Cerebellar nuclear complex (tissue), 1 donor: ENCODE measurements around the gene TNNI3K.

ENCODE experiments used
- DNase-seq, 2 experiments: peaks; one replicate each; lab custom pipeline; 2025; lab: John Stamatoyannopoulos, UW

The TNNI3K gene

DNA sequence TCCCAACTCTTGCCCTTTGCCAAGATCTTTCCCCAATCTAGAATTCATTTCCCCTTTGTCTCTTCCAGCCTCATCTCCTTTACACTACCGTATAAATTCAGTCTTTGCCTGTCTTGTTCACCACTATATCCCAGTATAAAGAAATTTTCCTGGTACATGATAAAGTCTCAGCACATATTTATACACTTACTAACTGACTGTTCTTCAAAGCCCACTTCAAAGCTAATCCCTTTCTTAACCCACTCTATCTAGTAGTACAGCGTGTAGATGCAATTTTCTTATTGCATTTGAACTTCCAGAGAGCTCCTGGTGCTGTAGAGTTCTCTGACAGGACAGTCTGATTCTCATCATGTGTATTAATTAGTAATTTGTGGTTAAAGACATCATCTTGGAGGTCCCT, 199.1 kb downstream of the TNNI3K start:
- DNase-seq = no peak

GRCh38 chr1:74436078-74436477, 200.9 kb downstream of the TNNI3K start:
- no peak for DNase-seq

- no peak for DNase-seq
Observed at GRCh38 chr1:74437035-74437434, 201.8 kb downstream of the TNNI3K start.

GRCh38 chr1:74452035-74452434, 216.8 kb downstream of the TNNI3K start:
- DNase-seq = no peak

DNA sequence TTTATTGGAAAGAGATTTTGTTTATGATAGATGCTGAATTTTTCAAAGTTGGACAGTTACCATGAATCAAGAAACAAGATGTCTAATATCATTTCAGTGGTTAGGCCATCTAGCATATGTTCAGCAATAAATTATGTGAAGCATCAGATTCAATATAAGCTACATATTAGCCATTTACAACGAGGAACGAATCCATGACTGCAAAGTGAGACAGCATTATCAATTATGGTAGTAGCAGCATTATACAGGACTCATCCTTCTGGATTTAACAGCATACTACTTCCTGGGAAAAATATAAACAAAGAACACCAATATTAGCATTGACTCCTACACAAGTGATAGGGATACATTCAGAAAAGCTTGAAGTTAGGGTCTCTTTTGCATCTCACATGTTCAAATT, 218.1 kb downstream of the TNNI3K start:
- DNase-seq = no peak

DNA sequence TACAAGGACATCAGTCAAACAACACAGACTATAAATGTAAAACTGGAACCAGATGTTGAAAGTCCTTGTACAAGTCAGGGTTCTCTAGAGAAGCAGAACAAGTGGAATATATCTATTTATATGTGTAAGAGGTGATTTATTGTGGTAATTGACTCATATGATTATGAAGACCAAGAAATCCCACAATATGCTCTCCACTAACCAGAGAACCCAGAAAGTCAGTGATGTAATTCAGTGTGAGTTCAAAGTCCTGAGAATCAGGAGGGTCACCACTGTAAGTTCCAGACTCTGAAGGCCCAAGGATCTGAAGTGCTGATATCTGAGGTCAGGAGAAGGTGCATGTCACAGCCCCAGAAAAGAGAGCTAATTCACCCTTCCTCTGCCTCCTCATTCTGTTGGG, 220.2 kb downstream of the TNNI3K start:
- no peak for DNase-seq

GRCh38 chr1:74457253-74457652, 222.1 kb downstream of the TNNI3K start:
- no peak for DNase-seq

GRCh38 chr1:74463333-74463988, 228.3 kb downstream of the TNNI3K start:
- no peak for DNase-seq

GRCh38 chr1:74464037-74464436, 228.8 kb downstream of the TNNI3K start:
- DNase-seq = no peak

GRCh38 chr1:74465193-74465681, 230.1 kb downstream of the TNNI3K start:
- DNase-seq = no peak

GRCh38 chr1:74467786-74468377, 232.7 kb downstream of the TNNI3K start:
- DNase-seq = no peak

DNA sequence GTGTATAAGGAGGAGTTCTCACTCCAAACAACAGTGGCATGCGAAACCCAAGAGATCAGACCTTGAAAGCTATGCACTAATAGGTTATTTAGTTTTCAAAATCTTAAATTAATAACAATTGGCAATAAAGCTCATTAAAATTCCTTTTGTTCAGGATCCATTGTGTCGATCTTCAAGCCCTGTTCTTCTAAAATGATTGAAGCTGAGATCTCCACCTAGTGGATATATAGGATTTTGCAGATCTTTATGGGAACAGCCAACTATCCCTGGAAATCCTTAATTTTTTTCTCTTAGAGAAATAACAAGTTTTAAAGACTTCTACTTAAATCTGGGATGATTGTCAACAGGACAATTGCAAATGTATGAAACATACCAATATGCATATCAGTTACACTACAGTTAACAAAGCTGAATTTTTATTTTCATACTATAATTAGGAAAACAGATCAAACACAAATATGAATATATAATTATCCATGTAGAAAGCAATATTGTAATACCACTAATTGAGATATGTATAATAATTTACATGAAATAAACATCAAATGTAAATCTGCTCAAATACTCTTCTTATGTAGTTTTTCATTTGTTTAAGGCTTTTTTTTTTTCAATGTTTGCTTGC, 233.9 kb downstream of the TNNI3K start:
- no peak for DNase-seq

DNA sequence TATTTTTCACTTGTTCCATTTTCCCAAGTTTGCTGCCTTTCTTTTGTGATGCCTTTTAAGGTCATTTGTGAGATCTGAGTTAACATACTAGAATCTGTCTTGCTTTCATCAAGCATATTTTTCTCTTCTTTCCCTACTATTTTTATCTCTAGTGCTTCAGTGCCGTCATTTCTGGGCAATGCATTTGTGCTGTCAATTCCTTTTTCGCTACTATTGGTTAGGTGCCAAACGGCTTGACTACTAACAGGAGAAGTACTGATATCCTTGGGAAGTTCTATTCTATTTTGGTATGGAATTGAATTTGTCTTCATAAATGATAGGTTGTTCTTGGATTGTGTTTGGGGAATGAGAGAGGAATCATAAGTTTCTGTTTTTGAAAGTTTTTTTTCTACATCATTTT, 235.1 kb downstream of the TNNI3K start:
- DNase-seq = no peak

- DNase-seq = no peak
Observed at GRCh38 chr1:74470936-74471335, 235.7 kb downstream of the TNNI3K start.

DNA sequence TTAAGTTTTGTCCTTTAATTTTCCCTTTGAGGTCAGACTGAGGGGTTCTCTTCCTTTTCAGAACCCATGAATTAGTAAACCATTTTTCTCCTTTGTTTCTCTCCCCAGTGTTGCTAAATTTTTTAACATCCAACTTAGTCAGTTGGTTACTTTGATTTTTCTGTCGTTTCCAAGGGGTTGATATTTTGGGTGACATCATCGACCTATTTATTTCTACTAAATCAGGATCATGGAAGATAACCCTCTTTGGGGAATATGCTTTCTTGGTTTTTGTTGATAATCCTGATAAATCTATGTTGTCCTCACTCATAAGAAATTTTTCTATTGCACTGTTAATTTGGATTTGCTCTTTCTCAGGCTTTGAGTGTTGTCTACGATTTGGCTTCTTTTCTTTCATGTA, 236.3 kb downstream of the TNNI3K start:
- DNase-seq = no peak

GRCh38 chr1:74474585-74474984, 239.4 kb downstream of the TNNI3K start:
- DNase-seq = no peak

DNA sequence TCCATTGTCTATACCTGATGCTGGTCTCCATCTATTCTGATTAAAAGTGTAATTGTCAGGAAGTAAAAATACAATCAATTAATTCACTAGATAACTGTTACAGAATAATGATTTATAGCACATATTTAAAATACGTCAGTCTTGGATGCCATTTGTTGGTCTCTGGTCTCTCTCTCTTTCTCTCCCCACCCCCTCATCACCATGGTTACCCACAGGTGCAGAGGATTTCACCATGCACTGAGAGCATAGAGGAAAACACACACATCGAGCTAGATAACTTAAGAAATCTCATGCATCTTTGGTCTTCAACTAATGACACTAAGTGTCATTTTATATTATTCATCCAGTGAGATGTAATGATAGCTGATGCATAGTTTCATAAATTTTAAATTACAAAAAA, 243.8 kb downstream of the TNNI3K start:
- no peak for DNase-seq

DNA sequence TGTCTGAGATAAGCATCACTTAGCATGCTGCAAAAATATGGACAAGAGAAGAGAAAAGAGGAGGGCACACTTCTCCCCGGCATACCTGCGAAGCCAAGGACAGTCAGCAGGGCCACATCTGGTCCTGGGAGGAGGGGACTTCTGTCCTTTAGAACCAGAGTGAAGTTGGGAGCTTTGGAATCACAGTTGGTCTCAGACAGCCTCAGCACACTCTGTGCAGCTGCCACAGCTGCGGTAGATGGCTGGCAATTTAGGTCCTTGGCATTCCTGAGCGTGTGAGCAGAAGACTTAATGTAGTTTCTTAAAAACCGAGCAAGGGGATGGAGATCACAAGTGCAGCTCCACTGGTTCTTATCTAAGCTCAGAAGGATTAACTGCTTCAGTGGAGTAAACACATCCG, 244.9 kb downstream of the TNNI3K start:
- DNase-seq = no peak

DNA sequence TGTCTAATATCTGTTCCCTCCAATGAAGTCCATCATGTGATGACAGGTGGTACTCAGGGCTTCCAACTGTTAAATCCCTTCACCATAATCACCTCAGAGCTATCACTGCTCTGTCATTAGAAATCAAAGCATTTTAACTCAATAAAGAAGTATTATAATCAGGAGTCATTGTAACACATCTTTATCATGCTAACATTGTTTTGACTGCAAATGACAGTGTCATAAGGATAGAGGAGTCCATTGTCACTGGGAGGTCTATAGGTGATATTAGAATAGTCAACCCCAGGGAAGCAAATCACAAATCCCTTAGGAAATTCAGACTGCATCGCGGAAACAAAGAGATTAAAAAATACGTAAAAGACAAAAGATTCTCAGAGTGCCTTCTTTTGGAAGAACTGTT, 246.4 kb downstream of the TNNI3K start:
- no peak for DNase-seq

- DNase-seq = no peak
Observed at GRCh38 chr1:74485622-74486021, 250.4 kb downstream of the TNNI3K start.

GRCh38 chr1:74486036-74486435, 250.8 kb downstream of the TNNI3K start:
- no peak for DNase-seq

DNA sequence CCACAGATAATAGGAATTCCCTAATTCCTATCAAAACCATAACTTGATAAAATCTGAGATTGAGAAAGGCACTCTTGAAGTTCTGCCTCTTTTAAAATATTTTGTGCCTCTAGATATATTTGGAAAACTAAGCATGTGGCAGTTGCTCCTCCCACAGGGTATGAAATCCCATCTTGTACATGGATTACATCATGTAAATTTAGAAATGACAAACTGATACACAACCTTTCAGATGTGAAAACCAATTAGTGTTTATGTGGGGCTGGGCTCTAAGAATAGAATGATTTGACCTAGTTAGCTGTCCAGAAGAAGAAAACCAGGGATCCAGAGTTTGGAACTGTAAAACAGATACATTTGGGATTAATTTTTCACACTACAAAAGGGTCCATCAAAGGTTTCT, 261.5 kb downstream of the TNNI3K start:
- DNase-seq = no peak

DNA sequence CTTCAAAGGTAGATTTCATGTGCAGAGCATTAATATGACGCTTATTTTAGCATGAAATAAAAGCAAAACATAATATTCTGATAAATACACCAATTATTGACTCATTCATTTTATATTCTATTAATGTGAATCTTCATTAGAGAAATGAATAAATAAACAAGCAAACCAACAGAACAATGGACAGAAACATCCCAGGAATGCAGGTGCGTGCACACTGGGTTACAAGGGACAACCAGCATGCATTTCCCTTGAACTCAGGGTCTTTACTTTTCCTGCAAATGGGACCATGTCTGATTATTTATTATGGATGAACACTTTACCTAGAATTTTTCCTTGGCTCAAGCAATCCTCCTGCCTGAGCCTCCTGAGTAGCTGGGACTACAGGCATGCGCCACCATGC, 263.7 kb downstream of the TNNI3K start:
- no peak for DNase-seq

DNA sequence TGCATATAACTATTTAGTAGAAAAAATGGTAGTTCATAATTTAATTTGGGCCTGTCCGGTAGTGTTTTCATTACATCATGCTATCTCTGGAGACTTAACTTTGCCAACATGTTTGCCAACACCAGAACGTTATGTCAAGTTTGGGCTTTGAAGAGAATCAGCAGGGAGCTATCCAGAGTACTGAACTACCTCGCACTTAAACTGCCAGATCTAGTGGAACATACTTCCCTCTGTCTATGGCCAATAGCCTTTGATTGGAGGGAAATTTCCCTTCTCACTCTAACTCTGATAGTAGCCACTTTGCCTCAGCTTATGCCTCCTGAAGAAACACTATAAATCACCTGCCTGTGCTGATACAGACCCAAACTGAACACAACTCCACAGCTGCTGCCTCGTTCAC, 267.2 kb downstream of the TNNI3K start:
- DNase-seq = no peak
